HCT116 (cell line): ENCODE measurements around the gene ZNF213. TPM values are rescaled to one million over a fixed set of nuclear protein-coding genes. Genes with fewer than 3 reads are reported as not detected.
A peak's percentile ranks its signal among the peaks of the same experiment; 100 is the strongest.

Source experiments
- ATAC-seq: fragments of 200-7000 bp; cut with Tn5 transposase; 2 replicates; pipeline ENCODE4 v1.9.1; 2020; ENCODE audit warnings: mild to moderate bottlenecking, moderate library complexity
- BruUV-seq: library from RNA; stranded (reverse); fragments of 400-500 nt; replicated peaks from 2 replicates; lab custom pipeline; 2021; lab: Mats Ljungman, UMichigan
- CTCF ChIA-PET: fragments of 300-600 bp; sonication (Branson Sonifier 250); formaldehyde crosslinking; loops from one replicate; lab custom pipeline; 2021; ENCODE audit warnings: antibody characterized with exemption; lab: Charles Lee
- POLR2A ChIA-PET: fragments of 300-600, 350-600 bp; sonication (Branson Sonifier 250); formaldehyde crosslinking; loops from one replicate; lab custom pipeline; 2021; ENCODE audit warnings: antibody characterized with exemption; lab: Charles Lee
- RAD21 ChIA-PET, 2 experiments: fragments of 300-600 bp; sonication (Branson Sonifier 250); formaldehyde crosslinking; loops; one replicate each; lab custom pipeline; 2023; ENCODE audit warnings: low total read pairs in 2 of 2; ENCODE audit not compliant: uncharacterized antibody in 2 of 2, unreplicated experiment in 2 of 2, low non-redundant PET in 1 of 2; lab: Charles Lee
- DNase-seq: peaks from one replicate; pipeline ENCODE4 v3.0.0-alpha.2; 2010; ENCODE audit warnings: low read depth, low spot score
- H2AFZ ChIP-seq: fragments of 200-600 bp; shearing (Covaris generic), sonication (generic); 2 replicates; pipeline ENCODE4 v1.6.1; 2017; ENCODE audit warnings: low read depth, mixed run types, mixed read lengths, antibody characterized with exemption, low read length; ENCODE audit not compliant: poor library complexity, severe bottlenecking
- H3K27ac ChIP-seq: 2 replicates; pipeline ENCODE4 v1.5.1; 2012; ENCODE audit warnings: low read depth, low read length
- H3K27me3 ChIP-seq: fragments of 200-600 bp; sonication (generic); 2 replicates; pipeline ENCODE4 v1.6.1; 2016; ENCODE audit warnings: mixed run types, low read length, mixed read lengths; ENCODE audit not compliant: insufficient read depth
- H3K36me3 ChIP-seq, 2 experiments: fragments of 200-500 bp in 1 of 2; fragments of 200-600 bp in 1 of 2; sonication (Bioruptor generic) in 1 of 2; sonication (generic) in 1 of 2; 2 replicates each; pipeline versions ENCODE4 v1.5.1 to v1.6.1; 2014 to 2016; ENCODE audit warnings: low read length in 2 of 2, inconsistent platforms in 1 of 2, mixed read lengths in 1 of 2, mixed run types in 1 of 2; ENCODE audit not compliant: insufficient read depth in 2 of 2, control insufficient read depth in 1 of 2
- H3K4me1 ChIP-seq, 2 experiments: fragments of 200-600 bp in 1 of 2; sonication (generic) in 1 of 2; 2 replicates each; pipeline versions ENCODE4 v1.5.1 to v1.6.1; 2012 to 2017; ENCODE audit warnings: low read length in 2 of 2, inconsistent platforms in 1 of 2, mild to moderate bottlenecking in 1 of 2, mixed read lengths in 1 of 2, mixed run types in 1 of 2, moderate library complexity in 1 of 2; ENCODE audit not compliant: insufficient read depth in 2 of 2, control insufficient read depth in 1 of 2
- H3K4me2 ChIP-seq: fragments of 200-600 bp; sonication (generic); 2 replicates; pipeline ENCODE4 v1.6.1; 2017; ENCODE audit warnings: mixed run types, low read length, mixed read lengths
- H3K4me3 ChIP-seq, 2 experiments: fragments of 200-600 bp in 1 of 2; sonication (generic) in 1 of 2; replicated peaks in 1 of 2; 2 replicates each; pipeline ENCODE4 v1.5.1; 2011 to 2016; ENCODE audit warnings: low read length in 2 of 2, control low read depth in 1 of 2, low read depth in 1 of 2, mild to moderate bottlenecking in 1 of 2, mixed read lengths in 1 of 2, mixed run types in 1 of 2
- H3K79me2 ChIP-seq: fragments of 200-600 bp; sonication (generic); 2 replicates; pipeline ENCODE4 v1.6.1; 2017; ENCODE audit warnings: mild to moderate bottlenecking, mixed run types, low read length, moderate library complexity, mixed read lengths; ENCODE audit not compliant: insufficient read depth
- H3K9ac ChIP-seq: fragments of 200-600 bp; sonication (generic); 2 replicates; pipeline ENCODE4 v1.6.1; 2016; ENCODE audit warnings: low read length, mixed read lengths
- H3K9me2 ChIP-seq: fragments of 200-600 bp; sonication (generic), shearing (Covaris generic); 2 replicates; pipeline ENCODE4 v1.6.1; 2017; ENCODE audit warnings: mixed run types, mild to moderate bottlenecking, moderate library complexity; ENCODE audit not compliant: insufficient read depth
- H3K9me3 ChIP-seq, 2 experiments: fragments of 200-500 bp in 1 of 2; fragments of 200-600 bp in 1 of 2; sonication (Bioruptor generic) in 1 of 2; sonication (generic) in 1 of 2; 2 replicates each; pipeline ENCODE4 v1.6.1; 2014 to 2017; ENCODE audit warnings: low read length in 2 of 2, mixed read lengths in 2 of 2, inconsistent platforms in 1 of 2, low read depth in 1 of 2, mild to moderate bottlenecking in 1 of 2, mixed run types in 1 of 2, moderate library complexity in 1 of 2; ENCODE audit not compliant: control insufficient read depth in 1 of 2, insufficient read depth in 1 of 2
- H4K20me1 ChIP-seq: fragments of 200-600 bp; sonication (generic), shearing (Covaris generic); 2 replicates; pipeline ENCODE4 v1.6.1; 2017; ENCODE audit warnings: mixed run types, mild to moderate bottlenecking, moderate library complexity; ENCODE audit not compliant: insufficient read depth
- CBX3 ChIP-seq: IDR thresholded peaks from 2 replicates; pipeline ENCODE4 v1.6.1; 2012; ENCODE audit warnings: low read depth
- CTCF ChIP-seq, 3 experiments: fragments of 200-600 bp in 1 of 3; sonication (generic) in 1 of 3; IDR thresholded peaks in 2 of 3; conservative IDR thresholded peaks in 1 of 3; 2 replicates each; pipeline ENCODE4 v1.5.1; 2012 to 2017; ENCODE audit warnings: low read depth in 2 of 3, low read length in 2 of 3, antibody characterized with exemption in 1 of 3, borderline replicate concordance in 1 of 3, control low read depth in 1 of 3, mild to moderate bottlenecking in 1 of 3, mixed read lengths in 1 of 3, mixed run types in 1 of 3, moderate library complexity in 1 of 3; ENCODE audit not compliant: insufficient read depth in 1 of 3
- ELF1 ChIP-seq: IDR thresholded peaks from 2 replicates; pipeline ENCODE4 v1.6.1; 2012; ENCODE audit warnings: low read depth, borderline replicate concordance
- EZH2 ChIP-seq: fragments of 200-600 bp; sonication (generic); IDR thresholded peaks from 2 replicates; pipeline ENCODE4 v1.6.1; 2017; ENCODE audit warnings: antibody characterized with exemption, mixed run types
- EZH2phosphoT487 ChIP-seq: fragments of 200-600 bp; IDR thresholded peaks from 2 replicates; pipeline ENCODE4 v1.6.1; 2018; ENCODE audit warnings: antibody characterized with exemption, borderline replicate concordance
- FOSL1 ChIP-seq: IDR thresholded peaks from 2 replicates; pipeline ENCODE4 v1.6.1; 2012; ENCODE audit warnings: low read depth
- MAX ChIP-seq: IDR thresholded peaks from 2 replicates; pipeline ENCODE4 v1.6.1; 2012
- SIN3A ChIP-seq: IDR thresholded peaks from 2 replicates; pipeline ENCODE4 v1.6.1; 2012; ENCODE audit warnings: low read depth
- SP1 ChIP-seq: IDR thresholded peaks from 2 replicates; pipeline ENCODE4 v1.6.1; 2012; ENCODE audit warnings: low read depth
- intact Hi-C: fragments of 100-400 bp; cut with micrococcal nuclease; formaldehyde crosslinking; loops from 2 replicates; pipeline ENCODE4 v1.10.0; 2022
- total RNA-seq: library from RNA; stranded (reverse); gene quantifications from one replicate; pipeline ENCODE4 v1.2.1, GENCODE V29; 2021; ENCODE audit not compliant: unreplicated experiment

The ZNF213 gene
- total RNA-seq, 1 experiment from 2014 or later, result 11.0 TPM

GRCh38 chr16:3112058-3112880 lies 22.6 kb upstream of the ZNF213 start, which contains the start of gene ZNF205 (continued):
- TF ChIP-seq FOSL1 (no peak), SP1 (peak; percentile 52; the same call in 1 of the 2 replicates), ELF1 (no peak; the same call in 1 of the 2 replicates), EZH2 (no peak), SIN3A (no peak; the same call in 1 of the 2 replicates)

DNA sequence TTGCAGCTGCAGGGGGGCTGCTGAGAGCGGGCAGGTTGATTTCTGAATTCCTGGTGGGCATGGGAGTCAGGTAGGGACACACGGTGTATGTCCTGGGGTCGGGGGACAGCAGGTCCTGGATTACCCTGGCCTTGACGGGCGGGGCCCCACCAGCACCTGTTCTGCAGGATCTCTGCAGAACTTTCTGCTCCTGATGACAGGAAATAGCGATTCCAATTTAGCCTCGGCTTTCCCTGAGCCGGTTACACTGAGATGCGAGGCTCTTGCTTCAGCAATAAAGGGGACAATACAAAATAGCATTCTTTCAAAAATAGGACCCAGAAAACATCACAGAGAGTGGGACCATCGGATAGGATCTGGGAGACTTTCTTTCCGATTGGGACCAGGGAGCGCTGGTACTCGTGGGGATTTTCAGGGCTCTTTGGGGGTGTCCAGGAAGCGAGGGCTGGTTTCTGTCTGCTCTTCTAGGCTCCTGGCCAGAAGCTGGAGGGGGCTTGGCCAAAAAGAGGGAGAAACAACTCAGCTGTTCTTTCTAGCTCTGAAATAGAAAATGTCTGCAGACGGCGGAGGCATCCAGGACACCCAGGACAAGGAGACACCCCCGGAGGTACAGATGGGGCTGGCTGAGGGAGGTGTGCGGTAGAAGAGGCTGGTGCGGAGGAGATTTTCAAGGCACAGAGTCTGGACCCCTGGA lies 21.8 kb upstream of the ZNF213 start:
- intact Hi-C loops, result no loop called here
- no peaks in the 10 kb centered on the region for H3K27me3 ChIP-seq
- ATAC-seq, result peak; percentile 33
- TF ChIP-seq EZH2phosphoT487, result no peak
- no peak for TF ChIP-seq CBX3
- no peak for TF ChIP-seq ELF1
- no peak for TF ChIP-seq CTCF (IDR thresholded peaks at IDR 0.05 in 2 of 3, conservative IDR thresholded peaks at IDR 0.05 in 1 of 3; ENCODE audit: borderline replicate concordance in 1 of 3, insufficient read depth in 1 of 3, low read depth in 2 of 3, low read length in 2 of 3)
- no peak for TF ChIP-seq MAX
- H3K4me2 ChIP-seq, result peak overlapping the region; percentile 93
- peak overlapping the region; percentile 87 for H3K9ac ChIP-seq
- no peaks in the 10 kb centered on the region for H3K9me2 ChIP-seq
- H3K4me3 ChIP-seq, result peak overlapping the region; percentile 96 to 99
- H3K9me3 ChIP-seq, result no peaks in the 10 kb centered on the region
- H3K79me2 ChIP-seq, result peaks cover 14% of the 10 kb centered on the region; the same call in 1 of the 2 replicates
- CTCF ChIA-PET, result interaction anchor here (2.0 kb wide), 1 partner anchor 17 kb away, joined by 10 read pairs; no protein-coding TSS in a partner anchor
- peaks cover 2 to 4% of the 10 kb centered on the region in 2 experiments; a peak in 1 of 4 replicates for H3K36me3 ChIP-seq
- DNase-seq, result no peak
- peaks cover 10 to 27% of the 10 kb centered on the region in 2 experiments for H3K4me1 ChIP-seq
- TSS peak; percentile 46 for BruUV-seq
- POLR2A ChIA-PET, result interaction anchor here (2.1 kb wide), 1 partner anchor 9 kb away, joined by 6 read pairs; no protein-coding TSS in a partner anchor
- H2AFZ ChIP-seq, result no peak overlapping the region
- H4K20me1 ChIP-seq, result no peaks in the 10 kb centered on the region
- peak overlapping the region; percentile 67 for H3K27ac ChIP-seq
- RAD21 ChIA-PET, result no interaction called here
